ENCODE measurements around the gene EMC8.

GRCh38 chr16:85843471-85844168 lies 44.3 kb upstream of the EMC8 start:
- TF ChIP-seq CTCF (conservative IDR thresholded peaks at IDR 0.05 in 1 of 2, IDR thresholded peaks at IDR 0.05 in 1 of 2; ENCODE audit: extremely low read depth in 1 of 2, insufficient read depth in 1 of 2, low read depth in 1 of 2, low read length in 2 of 2) = no peak
- TF ChIP-seq EZH2 (IDR thresholded peaks at IDR 0.05; ENCODE audit: borderline replicate concordance, low read length) = no peak

All from mammary epithelial cell (primary cell).